H9 (cell line): Measurements from ENCODE around the gene ANKRD12. TPM values are rescaled to one million over a fixed set of nuclear protein-coding genes. Genes with fewer than 3 reads are reported as not detected.

Experiments used
- DNase-seq: peaks from one replicate; pipeline ENCODE4 v3.0.0-alpha.2; 2017
- H2AFZ ChIP-seq: one replicate; pipeline ENCODE4 v1.6.1; 2013; ENCODE audit warnings: mild to moderate bottlenecking, low read length, control low read depth, moderate library complexity
- H2AK5ac ChIP-seq: 2 replicates; pipeline ENCODE4 v1.6.1; 2013; ENCODE audit warnings: low read length, control low read depth, mixed read lengths; ENCODE audit not compliant: insufficient read length
- H2BK120ac ChIP-seq: one replicate; pipeline ENCODE4 v1.6.1; 2013; ENCODE audit warnings: low read depth, mild to moderate bottlenecking, low read length, control low read depth, inconsistent platforms; ENCODE audit not compliant: poor library complexity, severe bottlenecking
- H2BK12ac ChIP-seq: 2 replicates; pipeline ENCODE4 v1.6.1; 2013; ENCODE audit warnings: low read length, control low read depth, mixed read lengths, low read depth; ENCODE audit not compliant: insufficient read length
- H2BK15ac ChIP-seq: 2 replicates; pipeline ENCODE4 v1.6.1; 2013; ENCODE audit warnings: low read depth, low read length, control low read depth
- H2BK20ac ChIP-seq: one replicate; pipeline ENCODE4 v1.6.1; 2013; ENCODE audit warnings: low read depth, mild to moderate bottlenecking, low read length, control low read depth, inconsistent platforms; ENCODE audit not compliant: poor library complexity, severe bottlenecking
- H2BK5ac ChIP-seq: 2 replicates; pipeline ENCODE4 v1.6.1; 2013; ENCODE audit warnings: low read length, control low read depth, mixed read lengths; ENCODE audit not compliant: insufficient read length
- H3K14ac ChIP-seq: 2 replicates; pipeline ENCODE4 v1.6.1; 2013; ENCODE audit warnings: low read length, control low read depth; ENCODE audit not compliant: insufficient read depth
- H3K18ac ChIP-seq: 2 replicates; pipeline ENCODE4 v1.6.1; 2013; ENCODE audit warnings: low read depth, mild to moderate bottlenecking, mixed read lengths, low read length, control low read depth; ENCODE audit not compliant: insufficient read length
- H3K23ac ChIP-seq: 2 replicates; pipeline ENCODE4 v1.6.1; 2013; ENCODE audit warnings: low read length, control low read depth, mixed read lengths, low read depth; ENCODE audit not compliant: insufficient read length
- H3K23me2 ChIP-seq: 2 replicates; pipeline ENCODE4 v1.6.1; 2013; ENCODE audit warnings: low read depth, mild to moderate bottlenecking, mixed read lengths, low read length, control low read depth; ENCODE audit not compliant: insufficient read length, poor library complexity, severe bottlenecking
- H3K27ac ChIP-seq: 2 replicates; pipeline ENCODE4 v1.5.1; 2013; ENCODE audit warnings: low read length, control low read depth, mixed read lengths, low read depth; ENCODE audit not compliant: insufficient read length
- H3K27me3 ChIP-seq: 2 replicates; pipeline ENCODE4 v1.6.1; 2013; ENCODE audit warnings: low read length, control low read depth, inconsistent platforms; ENCODE audit not compliant: insufficient read depth
- H3K4ac ChIP-seq: 2 replicates; pipeline ENCODE4 v1.6.1; 2013; ENCODE audit warnings: low read depth, mild to moderate bottlenecking, control low read depth, inconsistent platforms, low read length, moderate library complexity
- H3K4me1 ChIP-seq: 2 replicates; pipeline ENCODE4 v1.6.1; 2013; ENCODE audit warnings: low read length, control low read depth, inconsistent platforms; ENCODE audit not compliant: insufficient read depth
- H3K4me2 ChIP-seq: 2 replicates; pipeline ENCODE4 v1.6.1; 2013; ENCODE audit warnings: low read length, control low read depth, mixed read lengths; ENCODE audit not compliant: insufficient read length, insufficient read depth
- H3K56ac ChIP-seq: 2 replicates; pipeline ENCODE4 v1.6.1; 2013; ENCODE audit warnings: low read depth, mild to moderate bottlenecking, mixed read lengths, low read length, control low read depth; ENCODE audit not compliant: insufficient read length
- H3K79me1 ChIP-seq: 2 replicates; pipeline ENCODE4 v1.6.1; 2013; ENCODE audit warnings: low read depth, mild to moderate bottlenecking, moderate library complexity, low read length, control low read depth, inconsistent platforms; ENCODE audit not compliant: insufficient read depth, poor library complexity, severe bottlenecking
- H3K79me2 ChIP-seq: 2 replicates; pipeline ENCODE4 v1.6.1; 2013; ENCODE audit warnings: low read length, control low read depth, inconsistent platforms; ENCODE audit not compliant: insufficient read depth
- H3K9ac ChIP-seq: 2 replicates; pipeline ENCODE4 v1.6.1; 2013; ENCODE audit warnings: low read length, control low read depth, mixed read lengths; ENCODE audit not compliant: insufficient read length; ENCODE audit errors: extremely low read depth
- H3K9me3 ChIP-seq: one replicate; pipeline ENCODE4 v1.6.1; 2013; ENCODE audit warnings: low read depth, low read length, inconsistent platforms; ENCODE audit not compliant: control insufficient read depth
- H3T11ph ChIP-seq: one replicate; pipeline ENCODE4 v1.6.1; 2013; ENCODE audit warnings: mild to moderate bottlenecking, low read length, control low read depth, inconsistent platforms
- H4K20me1 ChIP-seq: one replicate; pipeline ENCODE4 v1.6.1; 2013; ENCODE audit not compliant: control insufficient read depth, insufficient read length, insufficient read depth
- H4K5ac ChIP-seq: 2 replicates; pipeline ENCODE4 v1.6.1; 2013; ENCODE audit warnings: low read depth, mild to moderate bottlenecking, mixed read lengths, low read length, control low read depth; ENCODE audit not compliant: insufficient read length
- H4K8ac ChIP-seq: replicated peaks from 2 replicates; pipeline ENCODE4 v1.6.1; 2013; ENCODE audit warnings: low read length, control low read depth, mixed read lengths, low read depth; ENCODE audit not compliant: insufficient read length
- H4K91ac ChIP-seq: 2 replicates; pipeline ENCODE4 v1.6.1; 2013; ENCODE audit warnings: low read depth, mild to moderate bottlenecking, moderate library complexity, mixed read lengths, low read length, control low read depth; ENCODE audit not compliant: insufficient read length
- H3K27ac Mint-ChIP-seq, 3 experiments: 2 replicates in 2 of 3; 3 replicates in 1 of 3; pipeline ENCODE4 v1.8.0; 2020 to 2021; ENCODE audit warnings: mixed read lengths in 3 of 3, mild to moderate bottlenecking in 1 of 3, moderate library complexity in 1 of 3
- H3K27me3 Mint-ChIP-seq: 2 replicates; pipeline ENCODE4 v1.8.0; 2021; ENCODE audit warnings: low read depth, mild to moderate bottlenecking, moderate library complexity, mixed read lengths
- H3K36me3 Mint-ChIP-seq, 3 experiments: 2 replicates in 2 of 3; 3 replicates in 1 of 3; pipeline ENCODE4 v1.8.0; 2020 to 2021; ENCODE audit warnings: low read depth in 3 of 3, mixed read lengths in 3 of 3; ENCODE audit not compliant: insufficient read depth in 1 of 3
- H3K4me1 Mint-ChIP-seq, 2 experiments: 2 replicates each; pipeline ENCODE4 v1.8.0; 2020; ENCODE audit warnings: mixed read lengths in 2 of 2
- H3K4me3 Mint-ChIP-seq, 2 experiments: 2 replicates in 1 of 2; 3 replicates in 1 of 2; pipeline ENCODE4 v1.8.0; 2020 to 2021; ENCODE audit warnings: mild to moderate bottlenecking in 2 of 2, mixed read lengths in 2 of 2, moderate library complexity in 1 of 2
- H3K9me3 Mint-ChIP-seq, 2 experiments: 2 replicates in 1 of 2; 3 replicates in 1 of 2; pipeline ENCODE4 v1.8.0; 2020; ENCODE audit warnings: mild to moderate bottlenecking in 2 of 2, mixed read lengths in 2 of 2, moderate library complexity in 1 of 2
- CTCF ChIP-seq: fragments of 200-600 bp; sonication (generic); conservative IDR thresholded peaks from 3 replicates; pipeline ENCODE4 v1.8.0; 2021; ENCODE audit warnings: antibody characterized with exemption, mild to moderate bottlenecking
- WGBS: extraction: QIAGEN DNeasy Blood & Tissue Kit; methylation state at CpG from one replicate; pipeline ENCODE4 v1.1.7; 2013; ENCODE audit warnings: missing lambda C conversion rate, low lambda C conversion rate, mixed read lengths; ENCODE audit not compliant: insufficient read length; ENCODE audit errors: extremely low coverage; 5-methylcytosine and 5-hydroxymethylcytosine counted together
- total RNA-seq: library from RNA; stranded (reverse); gene quantifications from 2 replicates; pipeline ENCODE4 v1.2.1, GENCODE V29; 2021

Gene ANKRD12
- total RNA-seq, 1 experiment from 2014 or later: 38.9 TPM

- Histone ChIP-seq H2BK120ac (no peak overlapping the region), H2AK5ac (no peak overlapping the region), H3K79me1 (no peaks in the 10 kb centered on the region), H4K20me1 (no peaks in the 10 kb centered on the region), H3K9ac (no peak overlapping the region), H2BK12ac (no peak overlapping the region), H2AFZ (no peak overlapping the region), H2BK5ac (no peak overlapping the region), H4K91ac (no peak overlapping the region), H3K79me2 (no peaks in the 10 kb centered on the region), H3K27me3 (no peaks in the 10 kb centered on the region), H3K4ac (no peak overlapping the region), H4K8ac (no peak overlapping the region), H3K14ac (no peak overlapping the region), H3K27ac (no peak overlapping the region), H3K4me1 (0 out of 2 replicates have a peak, but pooled peaks cover 5% of the 10 kb centered on the region), H3K4me2 (no peak overlapping the region), H3K23ac (no peak overlapping the region), H3K9me3 (no peaks in the 10 kb centered on the region), H4K5ac (no peak overlapping the region), H2BK15ac (no peak overlapping the region), H3K23me2 (peaks cover 2% of the 10 kb centered on the region), H3K56ac (no peak overlapping the region), H2BK20ac (no peak overlapping the region), H3T11ph (no peak overlapping the region), H3K18ac (no peak overlapping the region)
- peaks cover 9 to 17% of the 10 kb centered on the region in 2 experiments for H3K4me1 Mint-ChIP-seq
- H3K4me3 Mint-ChIP-seq: no peak overlapping the region
- no peak for DNase-seq
- no CpG with 5 or more reads among the region's 4 CpGs for WGBS
- H3K27ac Mint-ChIP-seq: no peak overlapping the region
- H3K36me3 Mint-ChIP-seq: no peaks in the 10 kb centered on the region
- H3K27me3 Mint-ChIP-seq: no peaks in the 10 kb centered on the region
- no peak for TF ChIP-seq CTCF
- no peaks in the 10 kb centered on the region for H3K9me3 Mint-ChIP-seq
Measured at GRCh38 chr18:9091066-9091476, 45.5 kb upstream of the ANKRD12 start.
